Measurements from ENCODE around the gene RNMT.
"Not testable (repeated sequence)": the region's sequence is repeated elsewhere in the genome, so short reads cannot be mapped to it uniquely, and the experiment has no call there.

The RNMT gene

DNA sequence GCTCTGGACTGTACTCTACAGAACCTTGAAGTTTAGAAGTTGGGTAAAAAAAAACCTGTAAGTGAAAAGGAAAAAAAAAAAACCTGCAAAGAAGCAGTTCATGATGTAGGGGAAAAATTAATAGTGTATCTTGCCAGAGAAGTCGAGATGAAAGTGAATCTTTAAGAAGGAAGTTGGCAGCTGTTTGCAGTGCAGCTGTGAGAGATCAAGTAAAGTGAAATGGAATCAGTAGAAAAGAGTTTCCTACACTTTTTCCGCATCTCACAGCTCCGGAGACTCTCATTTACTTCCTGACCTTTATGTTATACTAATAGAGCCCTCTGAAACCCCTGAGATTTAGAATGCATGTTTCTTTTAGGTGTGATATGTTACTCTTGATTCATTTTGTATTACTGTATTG is 19.2 kb downstream of the RNMT start:
- no peak overlapping the region for H3K9ac ChIP-seq (ENCODE audit: low read length)
- H3K27ac ChIP-seq (ENCODE audit: low read depth, low read length), result no peak overlapping the region
- H3K9me3 ChIP-seq (ENCODE audit: control insufficient read depth, insufficient read depth, low read depth, low read length), result no peaks in the 10 kb centered on the region
- no peaks in the 10 kb centered on the region for H3K4me1 ChIP-seq (ENCODE audit: control insufficient read depth, insufficient read depth, low read length)
- H3K27me3 ChIP-seq (ENCODE audit: control insufficient read depth, insufficient read depth, low read length), result no peaks in the 10 kb centered on the region
- peaks cover 81% of the 10 kb centered on the region for H3K36me3 ChIP-seq (ENCODE audit: control insufficient read depth, insufficient read depth, low read length)
- H3K4me3 ChIP-seq (ENCODE audit: low read depth, low read length), result no peak overlapping the region

DNA sequence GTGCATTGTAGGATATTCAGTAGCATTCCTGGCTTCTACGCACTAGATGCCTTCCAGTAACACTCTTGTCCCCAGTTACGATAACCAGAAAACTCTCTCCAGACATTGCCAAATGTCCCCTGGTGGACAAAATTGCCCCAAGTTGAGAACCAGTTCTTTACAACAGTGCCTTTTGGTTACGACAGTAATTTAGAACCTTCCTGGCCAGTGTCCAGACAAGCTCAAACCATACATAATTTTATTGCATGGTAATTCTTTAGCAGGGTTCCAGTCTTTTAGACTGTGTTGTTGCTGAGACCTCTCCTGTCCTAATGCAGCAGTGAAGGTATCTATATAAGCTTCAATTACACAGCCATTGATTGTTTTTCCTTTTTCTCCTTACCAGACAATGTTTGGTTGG is 20.2 kb downstream of the RNMT start:
- H3K9me3 ChIP-seq (ENCODE audit: control insufficient read depth, insufficient read depth, low read depth, low read length), result no peaks in the 10 kb centered on the region
- H3K4me3 ChIP-seq (ENCODE audit: low read depth, low read length), result no peak overlapping the region
- no peaks in the 10 kb centered on the region for H3K4me1 ChIP-seq (ENCODE audit: control insufficient read depth, insufficient read depth, low read length)
- no peak overlapping the region for H3K9ac ChIP-seq (ENCODE audit: low read length)
- no peak overlapping the region for H3K27ac ChIP-seq (ENCODE audit: low read depth, low read length)
- peaks cover 71% of the 10 kb centered on the region for H3K36me3 ChIP-seq (ENCODE audit: control insufficient read depth, insufficient read depth, low read length)
- no peaks in the 10 kb centered on the region for H3K27me3 ChIP-seq (ENCODE audit: control insufficient read depth, insufficient read depth, low read length)

DNA sequence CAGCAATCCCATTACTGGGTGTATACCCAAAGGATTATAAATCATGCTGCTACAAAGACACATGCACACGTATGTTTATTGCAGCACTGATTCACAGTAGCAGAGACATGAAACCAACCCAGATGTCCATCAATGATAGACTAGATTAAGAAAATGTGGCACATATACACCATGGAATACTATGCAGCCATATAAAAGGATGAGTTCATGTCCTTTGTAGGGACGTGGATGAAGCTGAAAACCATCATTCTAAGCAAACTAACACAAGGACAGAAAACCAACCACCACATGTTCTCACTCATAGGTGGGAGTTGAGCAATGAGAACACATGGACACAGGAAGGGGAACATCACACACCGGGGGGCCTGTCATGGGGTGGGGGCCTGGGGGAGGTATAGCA is 25.1 kb downstream of the RNMT start:
- not testable (repeated sequence) for H3K9ac ChIP-seq (ENCODE audit: low read length)
- peaks cover 72% of the 10 kb centered on the region for H3K36me3 ChIP-seq (ENCODE audit: control insufficient read depth, insufficient read depth, low read length)

DNA sequence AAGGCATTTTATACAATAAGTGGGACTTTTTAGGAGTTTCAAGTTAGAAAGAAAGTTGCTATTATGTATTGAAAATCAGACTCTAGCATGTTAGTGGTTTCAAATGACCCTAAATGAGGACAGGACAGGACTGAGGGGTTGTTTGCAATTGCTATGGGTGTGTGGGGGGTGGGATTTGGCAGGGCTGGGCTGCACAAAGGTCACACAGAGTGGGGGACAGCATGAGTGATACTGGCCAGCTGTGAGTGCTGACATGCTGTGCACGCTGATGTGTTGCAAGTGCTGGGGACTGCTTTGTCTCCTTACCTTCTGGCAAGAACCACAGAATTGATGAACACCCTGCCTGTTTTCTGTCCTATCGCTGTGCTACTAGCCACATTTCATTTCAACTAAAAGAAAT is 29.8 kb downstream of the RNMT start:
- peaks cover 73% of the 10 kb centered on the region for H3K36me3 ChIP-seq (ENCODE audit: control insufficient read depth, insufficient read depth, low read length)
- H3K9me3 ChIP-seq (ENCODE audit: control insufficient read depth, insufficient read depth, low read depth, low read length), result no peaks in the 10 kb centered on the region
- H3K9ac ChIP-seq (ENCODE audit: low read length), result no peak overlapping the region
- no peaks in the 10 kb centered on the region for H3K4me1 ChIP-seq (ENCODE audit: control insufficient read depth, insufficient read depth, low read length)
- no peak overlapping the region for H3K27ac ChIP-seq (ENCODE audit: low read depth, low read length)
- no peak overlapping the region for H3K4me3 ChIP-seq (ENCODE audit: low read depth, low read length)
- no peaks in the 10 kb centered on the region for H3K27me3 ChIP-seq (ENCODE audit: control insufficient read depth, insufficient read depth, low read length)

More for the DNA sequence above, 25.1 kb downstream of the RNMT start:
- not testable (repeated sequence) for H3K27ac ChIP-seq (ENCODE audit: low read depth, low read length); H3K27me3 ChIP-seq (ENCODE audit: control insufficient read depth, insufficient read depth, low read length); H3K4me1 ChIP-seq (ENCODE audit: control insufficient read depth, insufficient read depth, low read length); H3K4me3 ChIP-seq (ENCODE audit: low read depth, low read length); H3K9me3 ChIP-seq (ENCODE audit: control insufficient read depth, insufficient read depth, low read depth, low read length)

DNA sequence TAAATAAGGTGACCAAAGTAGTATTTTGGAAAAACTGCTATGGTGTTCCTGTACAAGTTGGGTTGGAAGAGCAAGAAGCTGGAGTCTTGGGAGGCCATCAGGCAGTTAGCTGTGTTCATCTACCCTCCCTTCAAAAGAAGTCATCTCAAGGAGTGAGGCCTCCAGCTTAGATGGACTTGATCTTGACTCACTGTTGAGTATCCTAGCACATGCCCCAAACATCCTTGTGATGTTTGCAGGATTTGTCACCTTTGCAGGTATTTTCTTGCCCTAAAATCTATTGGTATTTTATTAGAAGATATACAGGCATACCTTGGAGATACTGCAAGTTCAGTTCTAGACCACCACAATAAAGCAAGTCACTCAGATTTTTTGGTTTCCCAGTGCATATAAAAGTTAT is 30.2 kb downstream of the RNMT start:
- no peak overlapping the region for H3K4me3 ChIP-seq (ENCODE audit: low read depth, low read length)
- H3K36me3 ChIP-seq (ENCODE audit: control insufficient read depth, insufficient read depth, low read length), result peaks cover 77% of the 10 kb centered on the region
- no peak overlapping the region for H3K9ac ChIP-seq (ENCODE audit: low read length)
- H3K9me3 ChIP-seq (ENCODE audit: control insufficient read depth, insufficient read depth, low read depth, low read length), result no peaks in the 10 kb centered on the region
- no peaks in the 10 kb centered on the region for H3K27me3 ChIP-seq (ENCODE audit: control insufficient read depth, insufficient read depth, low read length)
- no peaks in the 10 kb centered on the region for H3K4me1 ChIP-seq (ENCODE audit: control insufficient read depth, insufficient read depth, low read length)
- no peak overlapping the region for H3K27ac ChIP-seq (ENCODE audit: low read depth, low read length)

DNA sequence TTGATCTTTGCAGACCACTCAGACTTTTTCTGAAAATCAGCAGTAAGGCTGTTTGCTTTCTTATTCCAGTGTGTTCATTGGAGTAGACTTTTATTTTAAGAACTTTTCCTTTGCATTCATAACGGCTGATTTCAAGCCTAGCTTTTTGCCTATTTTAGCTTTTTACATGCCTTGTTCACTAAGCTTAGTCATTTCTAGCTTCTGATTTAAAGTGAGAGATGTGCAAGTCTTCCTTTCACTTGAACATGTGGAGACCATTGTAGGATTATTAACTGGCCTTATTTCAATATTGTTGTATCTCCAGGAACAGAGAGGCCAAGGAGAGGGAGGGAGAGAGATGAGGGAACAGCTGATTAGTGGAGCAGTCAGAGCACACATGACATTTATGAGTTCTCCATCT is 32.1 kb downstream of the RNMT start:
- Histone ChIP-seq H3K36me3 (ENCODE audit: control insufficient read depth, insufficient read depth, low read length) (peaks cover 73% of the 10 kb centered on the region), H3K9me3 (ENCODE audit: control insufficient read depth, insufficient read depth, low read depth, low read length) (no peaks in the 10 kb centered on the region), H3K4me1 (ENCODE audit: control insufficient read depth, insufficient read depth, low read length) (no peaks in the 10 kb centered on the region), H3K4me3 (ENCODE audit: low read depth, low read length) (no peak overlapping the region), H3K9ac (ENCODE audit: low read length) (no peak overlapping the region), H3K27me3 (ENCODE audit: control insufficient read depth, insufficient read depth, low read length) (no peaks in the 10 kb centered on the region), H3K27ac (ENCODE audit: low read depth, low read length) (no peak overlapping the region)

DNA sequence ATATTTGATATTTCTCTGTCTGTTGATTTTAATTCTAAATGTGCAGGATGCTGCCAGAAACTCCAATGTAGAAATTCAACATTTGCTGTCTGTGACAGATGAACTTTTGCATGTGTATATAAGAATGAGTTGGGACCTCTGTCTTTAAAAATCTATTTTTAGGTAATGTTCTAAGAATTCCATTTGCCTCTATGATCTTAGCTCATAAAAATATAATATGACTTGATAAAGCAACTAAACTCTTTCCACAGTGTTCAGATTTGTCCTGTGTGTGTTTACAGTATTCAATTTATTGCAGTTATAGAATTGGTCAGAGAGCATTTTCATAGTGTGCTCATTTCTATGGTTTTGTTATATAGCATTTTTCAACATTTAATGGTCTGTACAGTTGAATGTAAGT is 33.6 kb downstream of the RNMT start:
- Histone ChIP-seq H3K27ac (ENCODE audit: low read depth, low read length) (no peak overlapping the region), H3K9ac (ENCODE audit: low read length) (no peak overlapping the region), H3K4me3 (ENCODE audit: low read depth, low read length) (no peak overlapping the region), H3K9me3 (ENCODE audit: control insufficient read depth, insufficient read depth, low read depth, low read length) (peaks cover 4% of the 10 kb centered on the region; the same call in 1 of the 2 replicates), H3K27me3 (ENCODE audit: control insufficient read depth, insufficient read depth, low read length) (no peaks in the 10 kb centered on the region), H3K36me3 (ENCODE audit: control insufficient read depth, insufficient read depth, low read length) (peaks cover 61% of the 10 kb centered on the region), H3K4me1 (ENCODE audit: control insufficient read depth, insufficient read depth, low read length) (no peaks in the 10 kb centered on the region)

DNA sequence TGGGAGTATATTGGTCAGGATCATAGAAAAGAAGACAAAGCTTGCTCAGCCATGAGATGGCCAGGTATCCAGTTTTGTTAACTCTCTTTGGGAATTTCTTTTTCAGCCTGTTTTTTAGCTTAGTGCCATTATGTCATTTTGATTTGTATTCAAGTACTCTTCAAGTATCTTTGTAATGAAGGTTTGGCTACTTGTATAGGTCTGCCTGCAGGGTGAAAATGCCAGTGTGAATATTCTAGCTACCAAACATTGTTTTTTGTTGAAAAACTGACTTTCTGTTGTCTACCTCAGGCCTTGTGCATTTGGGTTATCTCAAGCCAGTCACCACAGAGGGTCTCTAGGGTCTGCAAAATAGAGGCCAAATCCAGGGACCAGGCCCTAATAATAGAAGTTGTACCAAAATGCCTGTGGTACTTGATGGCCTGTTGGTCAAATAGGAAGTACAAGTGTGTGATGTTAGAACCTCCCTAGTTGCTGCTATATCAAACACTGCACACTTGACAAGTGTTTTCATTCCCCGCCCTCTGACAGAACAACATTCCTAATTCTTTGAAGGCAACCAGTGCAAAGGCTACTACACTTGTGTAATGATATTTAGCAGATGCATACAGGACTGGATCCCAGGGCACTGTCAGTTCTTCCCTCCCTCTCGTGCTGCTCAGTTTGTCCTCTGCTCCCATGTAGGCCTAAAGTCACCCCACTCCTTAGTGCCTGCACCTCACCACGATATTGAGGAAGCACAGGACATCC is 36.4 kb downstream of the RNMT start:
- Histone ChIP-seq H3K36me3 (ENCODE audit: control insufficient read depth, insufficient read depth, low read length) (peaks cover 39% of the 10 kb centered on the region), H3K27ac (ENCODE audit: low read depth, low read length) (no peak overlapping the region), H3K4me3 (ENCODE audit: low read depth, low read length) (no peak overlapping the region), H3K9ac (ENCODE audit: low read length) (no peak overlapping the region), H3K9me3 (ENCODE audit: control insufficient read depth, insufficient read depth, low read depth, low read length) (peaks cover 20% of the 10 kb centered on the region), H3K4me1 (ENCODE audit: control insufficient read depth, insufficient read depth, low read length) (no peaks in the 10 kb centered on the region), H3K27me3 (ENCODE audit: control insufficient read depth, insufficient read depth, low read length) (no peaks in the 10 kb centered on the region)

DNA sequence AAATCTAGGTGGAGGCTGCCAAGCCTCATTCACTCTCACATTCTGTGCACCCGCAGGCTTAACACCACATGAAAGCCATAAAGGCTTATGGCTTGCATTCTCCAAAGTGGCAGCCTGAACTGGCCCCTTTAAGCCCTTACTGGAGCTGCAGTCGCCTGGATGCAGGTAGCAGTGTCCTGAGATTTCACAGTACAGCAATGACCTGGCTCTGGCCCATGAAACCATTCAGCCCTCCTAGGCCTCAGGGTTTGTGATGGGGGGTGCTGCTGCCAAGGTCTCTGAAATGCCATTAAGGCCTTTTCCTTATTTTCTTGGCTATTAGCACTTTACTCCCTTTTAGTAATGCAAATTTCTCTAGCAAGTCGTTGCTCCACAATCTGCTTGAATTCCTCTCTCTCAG is 48.6 kb downstream of the RNMT start:
- Histone ChIP-seq H3K27ac (ENCODE audit: low read depth, low read length) (no peak overlapping the region), H3K9ac (ENCODE audit: low read length) (no peak overlapping the region), H3K27me3 (ENCODE audit: control insufficient read depth, insufficient read depth, low read length) (no peaks in the 10 kb centered on the region)

DNA sequence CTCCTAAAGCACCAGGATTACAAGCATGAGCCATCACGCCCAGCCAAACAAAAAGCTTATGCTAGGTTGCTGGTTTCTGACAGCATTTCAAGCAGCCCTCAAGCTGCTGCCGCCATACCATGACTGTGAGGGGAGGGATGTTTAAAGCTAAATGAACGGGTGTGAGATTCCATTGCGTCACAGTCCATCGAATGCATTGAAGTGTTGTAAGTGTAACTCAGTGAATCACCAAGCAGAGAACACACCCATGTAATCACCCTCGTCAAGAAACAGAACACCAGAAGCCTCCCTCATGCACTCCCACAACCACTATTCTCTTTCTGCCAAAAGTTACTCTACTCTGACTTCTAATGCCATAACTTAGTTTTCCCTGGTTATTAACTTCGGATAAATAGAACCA is 64.7 kb downstream of the RNMT start:
- H3K27me3 ChIP-seq (ENCODE audit: control insufficient read depth, insufficient read depth, low read length), result no peaks in the 10 kb centered on the region
- no peaks in the 10 kb centered on the region for H3K4me1 ChIP-seq (ENCODE audit: control insufficient read depth, insufficient read depth, low read length)
- no peak overlapping the region for H3K9ac ChIP-seq (ENCODE audit: low read length)
- no peak overlapping the region for H3K4me3 ChIP-seq (ENCODE audit: low read depth, low read length)
- H3K9me3 ChIP-seq (ENCODE audit: control insufficient read depth, insufficient read depth, low read depth, low read length), result no peaks in the 10 kb centered on the region
- H3K36me3 ChIP-seq (ENCODE audit: control insufficient read depth, insufficient read depth, low read length), result no peaks in the 10 kb centered on the region
- H3K27ac ChIP-seq (ENCODE audit: low read depth, low read length), result no peak overlapping the region

More for the DNA sequence above, 48.6 kb downstream of the RNMT start:
- Histone ChIP-seq H3K9me3 (ENCODE audit: control insufficient read depth, insufficient read depth, low read depth, low read length) (0 out of 2 replicates have a peak, but pooled peaks cover 5% of the 10 kb centered on the region), H3K36me3 (ENCODE audit: control insufficient read depth, insufficient read depth, low read length) (no peaks in the 10 kb centered on the region), H3K4me1 (ENCODE audit: control insufficient read depth, insufficient read depth, low read length) (peaks cover 11% of the 10 kb centered on the region), H3K4me3 (ENCODE audit: low read depth, low read length) (no peak overlapping the region)

DNA sequence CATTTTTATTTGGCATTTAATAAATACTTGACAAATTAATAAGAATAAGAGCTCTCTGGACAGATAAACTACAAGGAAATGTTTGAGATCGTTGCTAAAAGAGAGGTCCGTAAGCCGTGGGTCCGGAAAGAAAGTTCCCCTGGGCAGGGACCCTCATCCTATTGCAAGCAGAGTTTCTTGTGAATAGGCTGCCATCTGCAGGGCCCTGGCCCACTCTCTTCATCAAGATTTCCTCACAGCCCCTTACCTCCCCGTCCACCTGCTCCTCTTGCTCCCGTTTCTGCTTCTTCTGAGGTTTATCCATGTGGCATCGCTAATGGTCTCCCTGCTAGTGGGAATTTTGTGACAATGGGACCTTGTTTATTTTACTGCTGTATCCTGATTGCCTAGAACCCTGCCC is 67.3 kb downstream of the RNMT start:
- Histone ChIP-seq H3K9me3 (ENCODE audit: control insufficient read depth, insufficient read depth, low read depth, low read length) (no peaks in the 10 kb centered on the region), H3K27me3 (ENCODE audit: control insufficient read depth, insufficient read depth, low read length) (peaks cover 2% of the 10 kb centered on the region; the same call in 1 of the 2 replicates), H3K4me3 (ENCODE audit: low read depth, low read length) (no peak overlapping the region), H3K4me1 (ENCODE audit: control insufficient read depth, insufficient read depth, low read length) (no peaks in the 10 kb centered on the region), H3K36me3 (ENCODE audit: control insufficient read depth, insufficient read depth, low read length) (no peaks in the 10 kb centered on the region), H3K27ac (ENCODE audit: low read depth, low read length) (no peak overlapping the region), H3K9ac (ENCODE audit: low read length) (no peak overlapping the region)

Data from HUES6 (cell line).